ENCODE data around the gene FAM13A.

GRCh38 chr4:88831031-88831430 lies 226.0 kb downstream of the FAM13A start:
- no peak for TF ChIP-seq CTCF (IDR thresholded peaks at IDR 0.05)
- no peak for TF ChIP-seq POLR2A (IDR thresholded peaks at IDR 0.05)
- TF ChIP-seq EP300 (IDR thresholded peaks at IDR 0.05) = no peak
- no peak for TF ChIP-seq POLR2AphosphoS5 (IDR thresholded peaks at IDR 0.05)

All from suprapubic skin (tissue), 4 donors.